Stimulated activated naive B cell treated with anti-CD40 and anti-IgM and Interleukin-4, amounts not matched to agents 10 μg/mL and 1 μg/mL and 100 μg/mL, for 72 hours (primary cell): ENCODE measurements around the gene OR6K6.

Source experiments
- ATAC-seq, 2 donors: fragments of 150-1000 bp; cut with Tn5 transposase; replicated peaks; 2 replicates each; pipeline ENCODE4 v1.10.0; 2021; ENCODE audit warnings: moderate library complexity in 1 of 2
- DNase-seq: peaks from one replicate; pipeline ENCODE4 v3.0.0; 2021
- H3K27ac Mint-ChIP-seq: one replicate; pipeline ENCODE4 v1.8.0; 2022; ENCODE audit warnings: mild to moderate bottlenecking, mixed read lengths
- H3K27me3 Mint-ChIP-seq, 2 donors: one replicate each; pipeline ENCODE4 v1.8.0; 2022; ENCODE audit warnings: mixed read lengths in 2 of 2
- H3K36me3 Mint-ChIP-seq, 2 donors: one replicate each; pipeline ENCODE4 v1.8.0; 2022; ENCODE audit warnings: mixed read lengths in 2 of 2, mild to moderate bottlenecking in 1 of 2
- H3K4me1 Mint-ChIP-seq, 2 donors: one replicate each; pipeline ENCODE4 v1.8.0; 2022; ENCODE audit warnings: mixed read lengths in 2 of 2, mild to moderate bottlenecking in 1 of 2
- H3K4me3 Mint-ChIP-seq, 2 donors: one replicate each; pipeline ENCODE4 v1.8.0; 2022; ENCODE audit warnings: mild to moderate bottlenecking in 2 of 2, mixed read lengths in 2 of 2, moderate library complexity in 1 of 2
- H3K9me3 Mint-ChIP-seq, 2 donors: one replicate each; pipeline ENCODE4 v1.8.0; 2022; ENCODE audit warnings: mixed read lengths in 2 of 2, mild to moderate bottlenecking in 1 of 2

OR6K6 gene

DNA sequence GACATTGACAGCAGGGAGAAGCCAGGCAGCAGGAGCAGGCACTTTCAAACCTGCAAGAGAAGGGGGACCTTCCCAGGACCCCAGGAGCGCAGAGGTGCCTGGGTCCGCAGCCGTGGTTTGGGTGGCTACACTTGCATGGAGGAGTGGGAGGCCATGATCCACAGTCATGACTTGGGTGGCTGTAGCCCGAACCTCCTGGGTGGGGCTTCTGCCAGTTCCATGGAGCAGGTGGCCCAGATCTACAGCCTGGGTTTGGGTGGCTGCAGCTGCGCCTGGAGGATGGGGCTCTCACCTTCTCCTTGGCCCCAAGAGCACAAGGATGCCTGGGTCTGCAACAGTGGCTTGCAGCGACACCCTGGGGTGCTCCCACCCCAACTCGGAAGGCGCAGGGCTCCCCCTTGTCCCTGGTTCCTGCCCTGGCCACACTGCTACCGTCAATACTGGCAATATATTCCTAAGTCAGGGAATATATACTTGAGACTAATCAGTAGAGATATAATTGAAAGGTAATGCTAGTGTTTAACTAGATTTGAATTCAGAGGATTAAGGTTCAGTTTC, 2.3 kb upstream of the OR6K6 start:
- ATAC-seq (no peak), DNase-seq (no peak)
- Mint-ChIP-seq H3K4me1 (no peaks in the 10 kb centered on the region), H3K9me3 (no peaks in the 10 kb centered on the region), H3K27ac (no peak overlapping the region), H3K36me3 (no peaks in the 10 kb centered on the region), H3K27me3 (peaks cover 8 to 13% of the 10 kb centered on the region in 2 donors), H3K4me3 (no peak overlapping the region)

DNA sequence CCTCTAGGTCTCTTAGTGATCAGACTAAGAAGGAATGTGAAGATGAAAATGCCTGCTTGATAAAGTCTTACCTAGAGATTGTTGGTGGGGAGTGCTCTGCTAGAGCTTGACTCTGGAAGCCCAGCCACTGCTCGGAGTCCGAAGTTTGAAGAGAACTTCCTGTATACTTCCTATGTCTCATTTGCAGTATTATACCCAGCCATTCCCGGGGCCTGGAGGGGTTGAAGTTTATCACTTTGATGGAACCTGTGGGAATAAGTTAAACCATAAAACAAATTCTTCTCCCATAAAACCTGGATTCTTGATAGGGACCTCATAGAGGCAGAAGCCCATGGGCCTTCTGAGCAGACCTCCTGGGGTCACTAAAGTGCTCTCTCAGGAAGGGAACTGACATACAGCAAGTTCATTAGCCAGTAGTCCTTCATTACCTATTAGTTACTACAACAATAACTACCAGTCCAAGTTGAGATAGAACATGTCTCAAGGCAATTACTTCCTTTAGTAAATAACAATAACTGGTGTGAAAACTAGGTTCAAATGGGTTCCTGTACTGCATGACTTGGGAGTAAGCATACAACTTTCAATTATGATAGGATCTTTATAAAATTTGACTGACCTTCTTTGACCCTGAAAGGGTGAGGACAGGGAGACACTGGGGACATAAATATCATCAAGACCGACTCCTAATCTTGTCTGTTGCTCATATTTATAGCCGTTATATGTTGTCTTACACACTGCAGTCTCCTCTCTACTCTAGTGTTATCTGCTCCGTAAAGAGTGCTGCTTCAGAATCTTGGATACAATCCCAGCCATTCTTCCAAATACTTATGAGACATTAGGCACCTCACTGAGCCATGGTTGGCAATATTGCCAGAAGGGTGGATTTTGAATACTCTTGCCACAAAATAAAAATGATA, 17.7 kb downstream of the OR6K6 start, which contains the start of gene OR6N1:
TSS of gene OR6N1 (minus strand) at position 246 of the 917 bp plus-strand sequence. CDS start 5,513 bp downstream, outside the sequence.
- Mint-ChIP-seq H3K36me3 (no peaks in the 10 kb centered on the region), H3K4me3 (no peak within 1 kb of the TSS), H3K4me1 (peaks cover 0 to 2% of the 10 kb centered on the region in 2 donors), H3K9me3 (no peaks in the 10 kb centered on the region), H3K27me3 (peaks cover 20 to 26% of the 10 kb centered on the region in 2 donors), H3K27ac (no peak within 1 kb of the TSS)
- DNase-seq (no peak), ATAC-seq (no peak)

DNA sequence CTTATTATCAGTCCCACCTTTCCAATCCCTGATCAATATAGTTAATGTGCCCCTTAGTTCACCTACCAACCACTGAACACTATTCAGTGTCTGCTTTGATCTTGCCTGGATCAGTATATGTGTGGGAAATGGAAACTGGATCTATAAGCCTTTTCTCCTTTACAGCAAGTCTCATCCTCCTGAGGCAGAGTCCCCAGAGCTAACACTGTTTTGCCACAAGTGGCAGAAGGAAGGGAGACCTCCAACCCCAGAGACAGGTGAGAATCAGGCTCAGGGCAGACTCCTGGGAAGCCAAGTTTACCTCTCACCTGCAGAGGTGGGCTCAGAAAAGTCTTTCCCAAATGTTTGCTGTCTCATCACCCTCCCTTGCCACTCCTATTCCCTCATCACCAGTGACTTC, 26.6 kb downstream of the OR6K6 start, which contains the start of gene OR6N2:
TSS of gene OR6N2 (minus strand) at position 101 of the 400 bp plus-strand sequence. CDS start 3,569 bp downstream, outside the sequence.
- ATAC-seq (no peak), DNase-seq (no peak)
- no peaks in the 10 kb centered on the region for H3K4me1 Mint-ChIP-seq
- H3K9me3 Mint-ChIP-seq: no peaks in the 10 kb centered on the region
- peaks cover 12 to 18% of the 10 kb centered on the region in 2 donors for H3K27me3 Mint-ChIP-seq
- H3K36me3 Mint-ChIP-seq: no peaks in the 10 kb centered on the region
- no peak within 1 kb of the TSS for H3K4me3 Mint-ChIP-seq
- H3K27ac Mint-ChIP-seq: no peak within 1 kb of the TSS

- no peak for DNase-seq
These were observed 39.1 kb downstream of the OR6K6 start for GRCh38 chr1:158793604-158794003.

GRCh38 chr1:158794247-158794646, 39.7 kb downstream of the OR6K6 start:
- Mint-ChIP-seq H3K27ac (no peak overlapping the region), H3K9me3 (peaks cover 0 to 1% of the 10 kb centered on the region in 2 donors), H3K4me3 (no peak overlapping the region), H3K36me3 (no peaks in the 10 kb centered on the region), H3K4me1 (no peaks in the 10 kb centered on the region), H3K27me3 (peaks cover 12 to 13% of the 10 kb centered on the region in 2 donors)
- no peak for ATAC-seq
- DNase-seq: no peak

More at GRCh38 chr1:158793604-158794003, 39.1 kb downstream of the OR6K6 start:
- peaks cover 12 to 13% of the 10 kb centered on the region in 2 donors for H3K27me3 Mint-ChIP-seq
- no peak overlapping the region for H3K27ac Mint-ChIP-seq
- H3K36me3 Mint-ChIP-seq: no peaks in the 10 kb centered on the region
- peaks cover 0 to 1% of the 10 kb centered on the region in 2 donors for H3K9me3 Mint-ChIP-seq
- H3K4me1 Mint-ChIP-seq: no peaks in the 10 kb centered on the region
- peak in 1 of 2 donors; percentile 31 for ATAC-seq
- H3K4me3 Mint-ChIP-seq: no peak overlapping the region

DNA sequence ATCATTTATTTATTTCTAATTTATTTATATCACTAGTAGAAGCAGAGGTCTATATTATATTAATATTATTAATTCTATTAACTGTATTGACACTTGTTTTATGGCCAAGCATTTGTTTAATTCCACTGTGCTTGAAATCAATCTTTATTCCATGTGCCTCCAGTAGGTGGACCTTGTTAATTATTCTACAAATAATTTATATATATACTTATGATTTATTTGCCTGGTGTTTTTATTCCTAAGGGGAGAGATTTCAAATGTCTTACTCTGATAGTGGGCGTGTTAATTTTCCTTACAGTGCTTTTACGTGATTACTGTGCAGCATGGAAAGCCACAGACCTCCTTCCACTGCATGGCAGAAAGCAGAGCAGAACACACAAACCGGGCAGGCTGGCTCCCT, 44.0 kb downstream of the OR6K6 start:
- H3K27ac Mint-ChIP-seq: no peak overlapping the region
- no peak overlapping the region for H3K4me3 Mint-ChIP-seq
- no peak for DNase-seq
- H3K27me3 Mint-ChIP-seq: peaks cover 20 to 26% of the 10 kb centered on the region in 2 donors
- peaks cover 0 to 5% of the 10 kb centered on the region in 2 donors for H3K4me1 Mint-ChIP-seq
- no peaks in the 10 kb centered on the region for H3K36me3 Mint-ChIP-seq
- no peak for ATAC-seq
- H3K9me3 Mint-ChIP-seq: no peaks in the 10 kb centered on the region

- ATAC-seq: no peak
- Mint-ChIP-seq H3K4me1 (peaks cover 0 to 5% of the 10 kb centered on the region in 2 donors), H3K27ac (no peak overlapping the region)
These were observed 45.2 kb downstream of the OR6K6 start for GRCh38 chr1:158799689-158800088.

GRCh38 chr1:158800526-158800925, 46.0 kb downstream of the OR6K6 start:
- Mint-ChIP-seq H3K27ac (no peak overlapping the region), H3K4me1 (peaks cover 0 to 5% of the 10 kb centered on the region in 2 donors), H3K27me3 (peaks cover 17 to 28% of the 10 kb centered on the region in 2 donors), H3K4me3 (no peak overlapping the region), H3K9me3 (no peaks in the 10 kb centered on the region), H3K36me3 (no peaks in the 10 kb centered on the region)
- DNase-seq (no peak), ATAC-seq (no peak)

More at GRCh38 chr1:158799689-158800088, 45.2 kb downstream of the OR6K6 start:
- no peak for DNase-seq
- H3K27me3 Mint-ChIP-seq: peaks cover 20 to 31% of the 10 kb centered on the region in 2 donors
- no peaks in the 10 kb centered on the region for H3K36me3 Mint-ChIP-seq
- H3K4me3 Mint-ChIP-seq: no peak overlapping the region
- no peaks in the 10 kb centered on the region for H3K9me3 Mint-ChIP-seq

- H3K9me3 Mint-ChIP-seq: no peaks in the 10 kb centered on the region
- ATAC-seq (no peak), DNase-seq (no peak)
- H3K27ac Mint-ChIP-seq: no peak overlapping the region
- H3K36me3 Mint-ChIP-seq: no peaks in the 10 kb centered on the region
- H3K27me3 Mint-ChIP-seq: peaks cover 15 to 24% of the 10 kb centered on the region in 2 donors
- H3K4me3 Mint-ChIP-seq: no peak overlapping the region
- peaks cover 0 to 5% of the 10 kb centered on the region in 2 donors for H3K4me1 Mint-ChIP-seq
These were observed 46.9 kb downstream of the OR6K6 start for GRCh38 chr1:158801396-158801795.

DNA sequence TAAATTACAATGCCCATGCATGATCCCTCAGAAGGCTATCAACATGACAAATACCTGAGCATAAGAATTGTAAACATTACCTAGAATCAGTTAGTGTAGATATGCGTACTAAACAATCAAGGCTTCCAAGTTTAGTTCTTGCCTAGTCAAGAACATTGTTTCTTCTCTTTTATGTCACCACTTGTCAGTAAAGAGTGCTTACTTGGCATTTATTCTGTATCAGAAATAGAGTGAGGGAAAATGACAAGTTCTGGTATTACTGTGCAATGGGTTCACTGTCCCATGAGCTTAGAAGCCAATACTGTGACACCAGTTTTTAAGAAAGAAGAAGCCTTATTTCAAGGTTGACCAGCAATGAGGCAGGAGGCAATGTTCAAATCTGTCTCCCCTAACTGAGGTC, 49.2 kb downstream of the OR6K6 start:
- Mint-ChIP-seq H3K27me3 (peaks cover 7 to 18% of the 10 kb centered on the region in 2 donors), H3K4me1 (peaks cover 0 to 5% of the 10 kb centered on the region in 2 donors), H3K4me3 (no peak overlapping the region), H3K27ac (no peak overlapping the region), H3K9me3 (no peaks in the 10 kb centered on the region), H3K36me3 (no peaks in the 10 kb centered on the region)
- DNase-seq (no peak), ATAC-seq (no peak)
